ENCODE results near the gene PFDN1.

PFDN1 gene

GRCh38 chr5:140232731-140233130 lies 70.2 kb downstream of the PFDN1 start:
- no peak overlapping the region for H3K27ac ChIP-seq (ENCODE audit: low read depth, low read length)
- no peaks in the 10 kb centered on the region for H3K27me3 ChIP-seq (ENCODE audit: control insufficient read depth in 1 of 2, insufficient read depth in 2 of 2, low read length in 2 of 2)
- no peaks in the 10 kb centered on the region for H3K9me3 ChIP-seq (ENCODE audit: control insufficient read depth in 1 of 2, low read length in 2 of 2)
- peaks cover 30 to 38% of the 10 kb centered on the region in 2 donors for H3K4me1 ChIP-seq (ENCODE audit: control insufficient read depth in 1 of 2, insufficient read depth in 2 of 2, low read length in 2 of 2)
- H3K9ac ChIP-seq (ENCODE audit: low read depth in 1 of 2, low read length in 2 of 2), result no peak overlapping the region
- no peaks in the 10 kb centered on the region for H3K36me3 ChIP-seq (ENCODE audit: control insufficient read depth in 1 of 2, insufficient read depth in 2 of 2, low read length in 2 of 2)
- H3K4me3 ChIP-seq (ENCODE audit: low read depth in 1 of 2, low read length in 2 of 2), result no peak overlapping the region

GRCh38 chr5:140230373-140230772 lies 72.5 kb downstream of the PFDN1 start:
- H3K9ac ChIP-seq (ENCODE audit: low read depth in 1 of 2, low read length in 2 of 2), result no peak overlapping the region
- H3K27ac ChIP-seq (ENCODE audit: low read depth, low read length), result no peak overlapping the region
- peaks cover 19 to 37% of the 10 kb centered on the region in 2 donors for H3K4me1 ChIP-seq (ENCODE audit: control insufficient read depth in 1 of 2, insufficient read depth in 2 of 2, low read length in 2 of 2)
- no peak overlapping the region for H3K4me3 ChIP-seq (ENCODE audit: low read depth in 1 of 2, low read length in 2 of 2)
- no peaks in the 10 kb centered on the region for H3K36me3 ChIP-seq (ENCODE audit: control insufficient read depth in 1 of 2, insufficient read depth in 2 of 2, low read length in 2 of 2)
- no peaks in the 10 kb centered on the region for H3K9me3 ChIP-seq (ENCODE audit: control insufficient read depth in 1 of 2, low read length in 2 of 2)
- no peaks in the 10 kb centered on the region for H3K27me3 ChIP-seq (ENCODE audit: control insufficient read depth in 1 of 2, insufficient read depth in 2 of 2, low read length in 2 of 2)

- peaks cover 23 to 47% of the 10 kb centered on the region in 2 donors for H3K4me1 ChIP-seq (ENCODE audit: control insufficient read depth in 1 of 2, insufficient read depth in 2 of 2, low read length in 2 of 2)
- peak overlapping the region; percentile 80 for H3K27ac ChIP-seq (ENCODE audit: low read depth, low read length)
- no peaks in the 10 kb centered on the region for H3K36me3 ChIP-seq (ENCODE audit: control insufficient read depth in 1 of 2, insufficient read depth in 2 of 2, low read length in 2 of 2)
- H3K9me3 ChIP-seq (ENCODE audit: control insufficient read depth in 1 of 2, low read length in 2 of 2), result no peaks in the 10 kb centered on the region
- H3K27me3 ChIP-seq (ENCODE audit: control insufficient read depth in 1 of 2, insufficient read depth in 2 of 2, low read length in 2 of 2), result no peaks in the 10 kb centered on the region
- peak overlapping the region; percentile 39 to 67 for H3K9ac ChIP-seq (ENCODE audit: low read depth in 1 of 2, low read length in 2 of 2)
- peak overlapping the region; percentile 45 to 55 for H3K4me3 ChIP-seq (ENCODE audit: low read depth in 1 of 2, low read length in 2 of 2)
These were observed 74.5 kb downstream of the PFDN1 start for GRCh38 chr5:140228364-140228837.

- H3K27ac ChIP-seq (ENCODE audit: low read depth, low read length), result no peak overlapping the region
- peaks cover 37 to 61% of the 10 kb centered on the region in 2 donors for H3K4me1 ChIP-seq (ENCODE audit: control insufficient read depth in 1 of 2, insufficient read depth in 2 of 2, low read length in 2 of 2)
- H3K9ac ChIP-seq (ENCODE audit: low read depth in 1 of 2, low read length in 2 of 2), result peak overlapping the region; percentile 8 to 29
These were observed 75.9 kb downstream of the PFDN1 start for GRCh38 chr5:140227046-140227445.

GRCh38 chr5:140225396-140225795 lies 77.5 kb downstream of the PFDN1 start:
- Histone ChIP-seq H3K27ac (ENCODE audit: low read depth, low read length) (no peak overlapping the region), H3K4me1 (ENCODE audit: control insufficient read depth in 1 of 2, insufficient read depth in 2 of 2, low read length in 2 of 2) (peaks cover 53 to 72% of the 10 kb centered on the region in 2 donors), H3K9ac (ENCODE audit: low read depth in 1 of 2, low read length in 2 of 2) (no peak overlapping the region), H3K27me3 (ENCODE audit: control insufficient read depth in 1 of 2, insufficient read depth in 2 of 2, low read length in 2 of 2) (no peaks in the 10 kb centered on the region), H3K36me3 (ENCODE audit: control insufficient read depth in 1 of 2, insufficient read depth in 2 of 2, low read length in 2 of 2) (no peaks in the 10 kb centered on the region), H3K9me3 (ENCODE audit: control insufficient read depth in 1 of 2, low read length in 2 of 2) (no peaks in the 10 kb centered on the region), H3K4me3 (ENCODE audit: low read depth in 1 of 2, low read length in 2 of 2) (no peak overlapping the region)

More at GRCh38 chr5:140227046-140227445, 75.9 kb downstream of the PFDN1 start:
- no peaks in the 10 kb centered on the region for H3K36me3 ChIP-seq (ENCODE audit: control insufficient read depth in 1 of 2, insufficient read depth in 2 of 2, low read length in 2 of 2)
- no peaks in the 10 kb centered on the region for H3K9me3 ChIP-seq (ENCODE audit: control insufficient read depth in 1 of 2, low read length in 2 of 2)
- H3K4me3 ChIP-seq (ENCODE audit: low read depth in 1 of 2, low read length in 2 of 2), result no peak overlapping the region
- no peaks in the 10 kb centered on the region for H3K27me3 ChIP-seq (ENCODE audit: control insufficient read depth in 1 of 2, insufficient read depth in 2 of 2, low read length in 2 of 2)

GRCh38 chr5:140224658-140225057 lies 78.2 kb downstream of the PFDN1 start:
- H3K9ac ChIP-seq (ENCODE audit: low read depth in 1 of 2, low read length in 2 of 2), result no peak overlapping the region
- no peaks in the 10 kb centered on the region for H3K36me3 ChIP-seq (ENCODE audit: control insufficient read depth in 1 of 2, insufficient read depth in 2 of 2, low read length in 2 of 2)
- peaks cover 60 to 77% of the 10 kb centered on the region in 2 donors for H3K4me1 ChIP-seq (ENCODE audit: control insufficient read depth in 1 of 2, insufficient read depth in 2 of 2, low read length in 2 of 2)
- no peak overlapping the region for H3K27ac ChIP-seq (ENCODE audit: low read depth, low read length)
- H3K9me3 ChIP-seq (ENCODE audit: control insufficient read depth in 1 of 2, low read length in 2 of 2), result no peaks in the 10 kb centered on the region
- H3K27me3 ChIP-seq (ENCODE audit: control insufficient read depth in 1 of 2, insufficient read depth in 2 of 2, low read length in 2 of 2), result no peaks in the 10 kb centered on the region
- no peak overlapping the region for H3K4me3 ChIP-seq (ENCODE audit: low read depth in 1 of 2, low read length in 2 of 2)

- Histone ChIP-seq H3K27me3 (ENCODE audit: control insufficient read depth in 1 of 2, insufficient read depth in 2 of 2, low read length in 2 of 2) (no peaks in the 10 kb centered on the region), H3K9me3 (ENCODE audit: control insufficient read depth in 1 of 2, low read length in 2 of 2) (no peaks in the 10 kb centered on the region), H3K4me1 (ENCODE audit: control insufficient read depth in 1 of 2, insufficient read depth in 2 of 2, low read length in 2 of 2) (peaks cover 67 to 77% of the 10 kb centered on the region in 2 donors), H3K9ac (ENCODE audit: low read depth in 1 of 2, low read length in 2 of 2) (peak overlapping the region in 1 of 2 donors; percentile 6), H3K36me3 (ENCODE audit: control insufficient read depth in 1 of 2, insufficient read depth in 2 of 2, low read length in 2 of 2) (no peaks in the 10 kb centered on the region), H3K27ac (ENCODE audit: low read depth, low read length) (no peak overlapping the region), H3K4me3 (ENCODE audit: low read depth in 1 of 2, low read length in 2 of 2) (no peak overlapping the region)
These were observed 79.3 kb downstream of the PFDN1 start for GRCh38 chr5:140223567-140223966.

GRCh38 chr5:140222416-140222815 lies 80.5 kb downstream of the PFDN1 start:
- Histone ChIP-seq H3K36me3 (ENCODE audit: control insufficient read depth in 1 of 2, insufficient read depth in 2 of 2, low read length in 2 of 2) (no peaks in the 10 kb centered on the region), H3K4me3 (ENCODE audit: low read depth in 1 of 2, low read length in 2 of 2) (peak overlapping the region in 1 of 2 donors; percentile 15), H3K27ac (ENCODE audit: low read depth, low read length) (peak overlapping the region; percentile 47), H3K9ac (ENCODE audit: low read depth in 1 of 2, low read length in 2 of 2) (peak overlapping the region; percentile 6 to 12), H3K9me3 (ENCODE audit: control insufficient read depth in 1 of 2, low read length in 2 of 2) (no peaks in the 10 kb centered on the region), H3K4me1 (ENCODE audit: control insufficient read depth in 1 of 2, insufficient read depth in 2 of 2, low read length in 2 of 2) (peaks cover 69 to 79% of the 10 kb centered on the region in 2 donors), H3K27me3 (ENCODE audit: control insufficient read depth in 1 of 2, insufficient read depth in 2 of 2, low read length in 2 of 2) (no peaks in the 10 kb centered on the region)

GRCh38 chr5:140221697-140222223 lies 81.1 kb downstream of the PFDN1 start:
- Histone ChIP-seq H3K27ac (ENCODE audit: low read depth, low read length) (peak overlapping the region; percentile 47), H3K9ac (ENCODE audit: low read depth in 1 of 2, low read length in 2 of 2) (peak overlapping the region; percentile 5), H3K36me3 (ENCODE audit: control insufficient read depth in 1 of 2, insufficient read depth in 2 of 2, low read length in 2 of 2) (no peaks in the 10 kb centered on the region), H3K4me3 (ENCODE audit: low read depth in 1 of 2, low read length in 2 of 2) (peak overlapping the region in 1 of 2 donors; percentile 15), H3K4me1 (ENCODE audit: control insufficient read depth in 1 of 2, insufficient read depth in 2 of 2, low read length in 2 of 2) (peaks cover 69 to 79% of the 10 kb centered on the region in 2 donors), H3K27me3 (ENCODE audit: control insufficient read depth in 1 of 2, insufficient read depth in 2 of 2, low read length in 2 of 2) (no peaks in the 10 kb centered on the region), H3K9me3 (ENCODE audit: control insufficient read depth in 1 of 2, low read length in 2 of 2) (no peaks in the 10 kb centered on the region)

GRCh38 chr5:140220698-140221064 lies 82.2 kb downstream of the PFDN1 start:
- Histone ChIP-seq H3K27me3 (ENCODE audit: control insufficient read depth in 1 of 2, insufficient read depth in 2 of 2, low read length in 2 of 2) (no peaks in the 10 kb centered on the region), H3K9me3 (ENCODE audit: control insufficient read depth in 1 of 2, low read length in 2 of 2) (no peaks in the 10 kb centered on the region), H3K9ac (ENCODE audit: low read depth in 1 of 2, low read length in 2 of 2) (peak overlapping the region; percentile 39 to 41), H3K4me1 (ENCODE audit: control insufficient read depth in 1 of 2, insufficient read depth in 2 of 2, low read length in 2 of 2) (peaks cover 79 to 84% of the 10 kb centered on the region in 2 donors), H3K4me3 (ENCODE audit: low read depth in 1 of 2, low read length in 2 of 2) (no peak overlapping the region), H3K27ac (ENCODE audit: low read depth, low read length) (peak overlapping the region; percentile 35), H3K36me3 (ENCODE audit: control insufficient read depth in 1 of 2, insufficient read depth in 2 of 2, low read length in 2 of 2) (no peaks in the 10 kb centered on the region)
